Osteocyte (in vitro differentiated cells): ENCODE measurements around the gene CHSY3. TPM values are rescaled to one million over a fixed set of nuclear protein-coding genes. Genes with fewer than 3 reads are reported as not detected.

Source experiments
- DNase-seq: peaks from one replicate; pipeline ENCODE4 v3.0.0; 2021; ENCODE audit warnings: mixed read lengths; ENCODE audit not compliant: unreplicated experiment; ENCODE audit errors: extremely low spot score
- H3K27ac Mint-ChIP-seq: one replicate; pipeline ENCODE4 v1.8.0; 2021; ENCODE audit warnings: mild to moderate bottlenecking, mixed read lengths; ENCODE audit not compliant: unreplicated experiment
- H3K27me3 Mint-ChIP-seq: one replicate; pipeline ENCODE4 v1.8.0; 2021; ENCODE audit warnings: mixed read lengths; ENCODE audit not compliant: unreplicated experiment
- H3K36me3 Mint-ChIP-seq: one replicate; pipeline ENCODE4 v1.8.0; 2021; ENCODE audit warnings: mixed read lengths; ENCODE audit not compliant: unreplicated experiment
- H3K4me1 Mint-ChIP-seq: one replicate; pipeline ENCODE4 v1.8.0; 2021; ENCODE audit warnings: mixed read lengths; ENCODE audit not compliant: unreplicated experiment
- H3K4me3 Mint-ChIP-seq: one replicate; pipeline ENCODE4 v1.8.0; 2021; ENCODE audit warnings: mild to moderate bottlenecking, moderate library complexity, mixed read lengths; ENCODE audit not compliant: unreplicated experiment
- H3K9me3 Mint-ChIP-seq: one replicate; pipeline ENCODE4 v1.8.0; 2021; ENCODE audit warnings: mixed read lengths; ENCODE audit not compliant: unreplicated experiment
- total RNA-seq: library from RNA; stranded (reverse); gene quantifications from 2 replicates; pipeline ENCODE4 v1.2.1, GENCODE V29; 2021
- TF ChIP-seq, protein P1 (sequence below): fragments of 200-600 bp; sonication (generic); IDR thresholded peaks from 2 replicates; pipeline ENCODE4 v1.5.0; 2021; ENCODE audit warnings: antibody characterized with exemption, mild to moderate bottlenecking, moderate library complexity

Gene CHSY3
- total RNA-seq, 1 donor from 2014 or later, result 19.7 TPM

DNA sequence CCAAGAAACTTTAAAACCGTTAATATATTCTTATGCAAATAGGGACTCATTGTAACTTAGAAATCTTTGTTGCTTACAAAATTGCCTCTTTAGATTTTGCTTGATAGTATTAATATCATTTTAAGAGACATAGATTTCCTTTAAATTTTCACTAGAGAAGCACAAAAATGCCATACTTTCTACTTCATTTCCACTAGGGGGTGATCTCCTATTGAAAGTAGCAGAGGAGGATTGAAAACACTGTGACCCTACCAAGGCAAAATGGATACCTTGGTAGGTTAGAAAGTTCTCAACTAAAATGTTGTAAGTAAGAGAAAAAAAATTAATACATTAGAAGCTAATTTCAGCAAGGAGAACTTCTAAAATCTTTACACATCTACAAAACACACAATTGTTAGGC lies 204.9 kb downstream of the CHSY3 start:
- H3K27ac Mint-ChIP-seq, result no peak overlapping the region
- H3K36me3 Mint-ChIP-seq, result no peaks in the 10 kb centered on the region
- no peaks in the 10 kb centered on the region for H3K27me3 Mint-ChIP-seq
- DNase-seq, result no peak
- TF ChIP-seq, protein P1, sequence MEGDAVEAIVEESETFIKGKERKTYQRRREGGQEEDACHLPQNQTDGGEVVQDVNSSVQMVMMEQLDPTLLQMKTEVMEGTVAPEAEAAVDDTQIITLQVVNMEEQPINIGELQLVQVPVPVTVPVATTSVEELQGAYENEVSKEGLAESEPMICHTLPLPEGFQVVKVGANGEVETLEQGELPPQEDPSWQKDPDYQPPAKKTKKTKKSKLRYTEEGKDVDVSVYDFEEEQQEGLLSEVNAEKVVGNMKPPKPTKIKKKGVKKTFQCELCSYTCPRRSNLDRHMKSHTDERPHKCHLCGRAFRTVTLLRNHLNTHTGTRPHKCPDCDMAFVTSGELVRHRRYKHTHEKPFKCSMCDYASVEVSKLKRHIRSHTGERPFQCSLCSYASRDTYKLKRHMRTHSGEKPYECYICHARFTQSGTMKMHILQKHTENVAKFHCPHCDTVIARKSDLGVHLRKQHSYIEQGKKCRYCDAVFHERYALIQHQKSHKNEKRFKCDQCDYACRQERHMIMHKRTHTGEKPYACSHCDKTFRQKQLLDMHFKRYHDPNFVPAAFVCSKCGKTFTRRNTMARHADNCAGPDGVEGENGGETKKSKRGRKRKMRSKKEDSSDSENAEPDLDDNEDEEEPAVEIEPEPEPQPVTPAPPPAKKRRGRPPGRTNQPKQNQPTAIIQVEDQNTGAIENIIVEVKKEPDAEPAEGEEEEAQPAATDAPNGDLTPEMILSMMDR, result peak; percentile 70
- no peak overlapping the region for H3K4me3 Mint-ChIP-seq
- peaks cover 55% of the 10 kb centered on the region for H3K4me1 Mint-ChIP-seq
- H3K9me3 Mint-ChIP-seq, result no peaks in the 10 kb centered on the region

DNA sequence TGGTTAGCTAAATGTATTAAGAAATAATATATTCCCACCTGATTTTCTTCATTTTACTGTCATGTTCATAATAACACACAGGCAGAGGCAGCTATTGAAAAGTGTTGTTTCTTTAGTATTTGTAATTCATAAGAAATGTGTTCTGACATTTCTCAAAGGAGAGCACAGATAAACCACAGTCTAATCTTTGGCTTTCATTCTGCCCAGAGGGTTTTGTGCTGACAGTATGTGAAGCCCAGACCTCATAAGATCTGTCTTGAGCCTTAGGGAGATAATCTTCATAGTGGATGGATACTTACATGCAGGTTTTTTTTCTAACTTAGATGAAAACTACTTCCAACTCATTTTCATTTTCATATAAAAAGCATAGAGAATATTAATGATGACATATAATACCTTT lies 206.1 kb downstream of the CHSY3 start:
- Mint-ChIP-seq H3K36me3 (no peaks in the 10 kb centered on the region), H3K4me1 (peaks cover 59% of the 10 kb centered on the region), H3K9me3 (no peaks in the 10 kb centered on the region), H3K27me3 (no peaks in the 10 kb centered on the region), H3K27ac (peak overlapping the region; percentile 60), H3K4me3 (no peak overlapping the region)
- TF ChIP-seq, protein P1, result no peak
- DNase-seq, result no peak

DNA sequence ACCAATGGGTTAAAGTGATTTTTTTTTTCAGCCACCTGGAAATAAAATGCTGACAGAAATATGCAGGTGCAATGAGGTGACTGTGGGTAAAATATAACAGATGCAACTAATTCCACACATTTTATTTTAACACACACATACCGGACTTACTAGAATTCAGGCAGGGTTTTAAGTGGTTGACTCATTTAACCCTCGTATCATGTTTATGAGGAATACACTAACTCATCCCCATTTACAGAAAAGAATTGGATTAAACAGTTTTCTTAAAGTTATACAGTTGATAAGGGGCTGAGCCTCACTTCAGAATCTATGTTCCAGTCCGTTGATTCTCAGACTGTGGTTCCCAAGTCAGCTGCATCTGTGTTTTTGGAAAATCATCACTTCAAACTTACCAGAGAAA lies 207.5 kb downstream of the CHSY3 start:
- no peak overlapping the region for H3K27ac Mint-ChIP-seq
- H3K27me3 Mint-ChIP-seq, result no peaks in the 10 kb centered on the region
- no peak for DNase-seq
- no peak overlapping the region for H3K4me3 Mint-ChIP-seq
- H3K36me3 Mint-ChIP-seq, result no peaks in the 10 kb centered on the region
- peaks cover 63% of the 10 kb centered on the region for H3K4me1 Mint-ChIP-seq
- no peaks in the 10 kb centered on the region for H3K9me3 Mint-ChIP-seq
- TF ChIP-seq, protein P1, result no peak

DNA sequence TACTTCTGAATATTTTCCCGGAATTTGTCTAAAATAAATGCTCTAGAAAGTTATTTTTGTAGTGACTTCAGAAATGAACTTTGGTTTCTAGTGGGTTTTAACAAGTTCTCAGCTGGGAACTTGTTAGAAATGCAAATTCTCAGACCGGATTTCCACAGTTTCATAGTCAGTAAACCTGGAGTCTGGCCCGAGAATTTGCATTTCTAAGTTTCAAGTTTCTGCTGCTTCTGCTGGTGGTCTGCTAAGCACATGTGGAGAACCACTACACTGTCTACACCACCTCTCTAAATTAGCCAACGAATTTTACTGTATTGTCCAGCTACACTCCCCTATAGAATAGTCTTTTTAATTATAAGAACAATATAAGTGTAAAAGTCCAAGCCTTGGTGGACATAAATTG lies 208.0 kb downstream of the CHSY3 start:
- TF ChIP-seq, protein P1, result no peak
- Mint-ChIP-seq H3K27ac (peak overlapping the region; percentile 4), H3K27me3 (no peaks in the 10 kb centered on the region), H3K9me3 (no peaks in the 10 kb centered on the region), H3K4me3 (no peak overlapping the region), H3K36me3 (no peaks in the 10 kb centered on the region), H3K4me1 (peaks cover 61% of the 10 kb centered on the region)
- no peak for DNase-seq

DNA sequence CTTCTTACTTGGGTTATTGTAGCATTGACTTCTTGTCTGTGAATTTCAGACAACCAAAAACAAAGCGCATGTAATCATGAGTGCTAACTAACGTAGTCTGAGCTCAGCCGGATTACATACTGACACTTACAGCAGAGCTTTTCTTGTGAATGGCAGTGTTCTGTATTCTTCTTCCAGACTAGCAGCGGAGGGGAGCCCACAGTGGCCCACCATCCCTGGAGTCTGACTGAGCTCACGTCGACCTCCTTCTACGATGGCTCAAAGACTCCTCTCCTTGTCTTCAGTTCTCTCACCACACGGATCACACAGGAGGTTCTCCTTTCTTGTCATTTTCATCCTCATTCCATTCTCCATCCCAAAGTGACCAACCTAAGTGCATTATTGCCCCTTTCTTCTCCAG lies 211.4 kb downstream of the CHSY3 start:
- Mint-ChIP-seq H3K27ac (peak overlapping the region; percentile 9), H3K27me3 (no peaks in the 10 kb centered on the region), H3K4me1 (peaks cover 50% of the 10 kb centered on the region), H3K9me3 (no peaks in the 10 kb centered on the region), H3K36me3 (no peaks in the 10 kb centered on the region), H3K4me3 (no peak overlapping the region)
- no peak for DNase-seq
- TF ChIP-seq, protein P1, result no peak
